Kidney (tissue), 14 donors: ENCODE results near the gene MROH2A. TPM values are rescaled to one million over a fixed set of nuclear protein-coding genes. Genes with fewer than 3 reads are reported as not detected.

ENCODE experiments used
- DNase-seq, 5 donors: peaks; one replicate each; pipeline ENCODE4 v3.0.0-alpha.2; 2013 to 2020
- FAIRE-seq: peaks from 2 replicates; lab custom pipeline; 2012; peaks lifted over from hg19 to GRCh38; lab: Jason Lieb, UNC
- H3K27ac ChIP-seq, 2 donors: one replicate each; pipeline ENCODE4 v1.7.0; 2013; ENCODE audit warnings: low read depth in 2 of 2, low read length in 2 of 2, inconsistent platforms in 1 of 2
- H3K27me3 ChIP-seq: one replicate; pipeline ENCODE4 v1.7.1; 2013; ENCODE audit warnings: low read length, inconsistent platforms; ENCODE audit not compliant: control insufficient read depth, insufficient read depth
- H3K36me3 ChIP-seq, 3 donors: one replicate each; pipeline versions ENCODE4 v1.7.0 to v1.7.1; 2013; ENCODE audit warnings: low read length in 3 of 3, control low read depth in 1 of 3, inconsistent platforms in 1 of 3; ENCODE audit not compliant: insufficient read depth in 3 of 3, control insufficient read depth in 2 of 3
- H3K4me1 ChIP-seq, 3 donors: one replicate each; pipeline versions ENCODE4 v1.7.0 to v1.7.1; 2013; ENCODE audit warnings: low read length in 3 of 3, inconsistent platforms in 1 of 3, low read depth in 1 of 3; ENCODE audit not compliant: control insufficient read depth in 2 of 3, insufficient read depth in 2 of 3
- H3K4me3 ChIP-seq, 3 donors: one replicate each; pipeline versions ENCODE4 v1.7.0 to v1.8.1; 2013; ENCODE audit warnings: low read length in 3 of 3, control low read depth in 1 of 3, inconsistent platforms in 1 of 3
- H3K9ac ChIP-seq, 3 donors: one replicate each; pipeline versions ENCODE4 v1.7.0 to v1.7.1; 2013; ENCODE audit warnings: low read length in 3 of 3, control low read depth in 1 of 3, inconsistent platforms in 1 of 3
- H3K9me3 ChIP-seq, 3 donors: one replicate each; pipeline versions ENCODE4 v1.7.0 to v1.7.1; 2013; ENCODE audit warnings: low read length in 3 of 3, control low read depth in 1 of 3, inconsistent platforms in 1 of 3; ENCODE audit not compliant: control insufficient read depth in 2 of 3, insufficient read depth in 1 of 3
- CTCF ChIP-seq: IDR thresholded peaks from 3 replicates; pipeline ENCODE4 v1.5.1; 2012; ENCODE audit warnings: mild to moderate bottlenecking, moderate library complexity, borderline replicate concordance; ENCODE audit not compliant: insufficient read depth; ENCODE audit errors: extremely low read depth
- intact Hi-C: fragments of 100-400 bp; cut with DNase I; formaldehyde crosslinking; loops from one replicate; pipeline ENCODE4 v1.11.1; 2022
- polyA plus RNA-seq: library from polyadenylated mRNA; stranded (reverse); fragments of 350-450 nt; fragmentation: Illumina TruSeq; extraction: RNeasy Lipid Tissue Mini Kit (QIAGEN cat#74804); gene quantifications from one replicate; pipeline ENCODE4 v1.2.3, GENCODE V29; 2014; ENCODE audit warnings: low read depth, low replicate concordance; ENCODE audit not compliant: insufficient read depth
- total RNA-seq: library from RNA; stranded (reverse); fragmentation: NEBNext Ultra II Directional; extraction: Animal tissue kit (Norgen Biotek cat#: 25700); gene quantifications from one replicate; pipeline ENCODE4 v1.2.1, GENCODE V29; 2021
- donor health status: control.
- donor health status: control.
- donor health status: control.
- donor health status: control.
- donor health status: control.
- donor health status: DM: yes; HTN: yes; CAD: no.
- donor health status: Normal renal cell carcinoma (clear cell type).

MROH2A gene
- total and polyA plus RNA-seq, 2 donors from 2014 or later: 1.8 TPM; not detected in 1

- Histone ChIP-seq H3K27ac (peak within 1 kb of the TSS in 1 of 2 donors; percentile 16), H3K9ac (no peak within 1 kb of the TSS), H3K4me1 (peaks cover 0 to 2% (median 0%) of the 10 kb centered on the region in 3 donors), H3K36me3 (no peaks in the 10 kb centered on the region), H3K27me3 (no peaks in the 10 kb centered on the region), H3K4me3 (no peak within 1 kb of the TSS), H3K9me3 (no peaks in the 10 kb centered on the region)
- DNase-seq (no peak), FAIRE-seq (no peak)
- no peak for TF ChIP-seq CTCF
- intact Hi-C loops: no loop called here
These were observed 18.1 kb upstream of the MROH2A start, which contains the start of gene UGT1A1 for GRCh38 chr2:233760043-233760442. UGT1A1 (plus strand) TSS chr2:233760270; CDS start chr2:233760288, 18 bp downstream.

GRCh38 chr2:233761040-233761769 is 16.9 kb upstream of the MROH2A start:
- TF ChIP-seq CTCF: no peak
- Histone ChIP-seq H3K9ac (no peak overlapping the region), H3K27me3 (no peaks in the 10 kb centered on the region), H3K4me3 (no peak overlapping the region), H3K27ac (peak overlapping the region in 1 of 2 donors; percentile 44), H3K36me3 (no peaks in the 10 kb centered on the region), H3K4me1 (peaks cover 0 to 2% (median 0%) of the 10 kb centered on the region in 3 donors), H3K9me3 (no peaks in the 10 kb centered on the region)
- intact Hi-C loops: no loop called here
- FAIRE-seq (no peak), DNase-seq (no peak)

- no peak overlapping the region for H3K4me3 ChIP-seq
- intact Hi-C loops: no loop called here
- H3K36me3 ChIP-seq: peaks cover 0 to 13% (median 6%) of the 10 kb centered on the region in 3 donors
- H3K27me3 ChIP-seq: no peaks in the 10 kb centered on the region
- TF ChIP-seq CTCF: no peak
- peak overlapping the region in 1 of 2 donors; percentile 61 for H3K27ac ChIP-seq
- no peak for DNase-seq
- no peak overlapping the region for H3K9ac ChIP-seq
- H3K9me3 ChIP-seq: no peaks in the 10 kb centered on the region
- no peak for FAIRE-seq
- peaks cover 0 to 2% (median 0%) of the 10 kb centered on the region in 3 donors for H3K4me1 ChIP-seq
These were observed 13.9 kb upstream of the MROH2A start for GRCh38 chr2:233764264-233764663.
